Activated CD4-positive, CD25-positive, alpha-beta regulatory T cell treated with anti-CD3 and anti-CD28 coated beads, Interleukin-2, amount 50 U/mL, for 16 hours (primary cell): ENCODE results near the gene DIP2C.

Experiments
- DNase-seq: peaks from one replicate; pipeline ENCODE4 v3.0.0-alpha.2; 2020; ENCODE audit warnings: low read depth, low spot score

DIP2C gene

GRCh38 chr10:676178-676577 lies 13.3 kb downstream of the DIP2C start:
- no peak for DNase-seq

- DNase-seq, result no peak
These were observed 13.9 kb downstream of the DIP2C start for GRCh38 chr10:675532-675931.

GRCh38 chr10:673492-673891 lies 16.0 kb downstream of the DIP2C start:
- DNase-seq, result no peak

DNA sequence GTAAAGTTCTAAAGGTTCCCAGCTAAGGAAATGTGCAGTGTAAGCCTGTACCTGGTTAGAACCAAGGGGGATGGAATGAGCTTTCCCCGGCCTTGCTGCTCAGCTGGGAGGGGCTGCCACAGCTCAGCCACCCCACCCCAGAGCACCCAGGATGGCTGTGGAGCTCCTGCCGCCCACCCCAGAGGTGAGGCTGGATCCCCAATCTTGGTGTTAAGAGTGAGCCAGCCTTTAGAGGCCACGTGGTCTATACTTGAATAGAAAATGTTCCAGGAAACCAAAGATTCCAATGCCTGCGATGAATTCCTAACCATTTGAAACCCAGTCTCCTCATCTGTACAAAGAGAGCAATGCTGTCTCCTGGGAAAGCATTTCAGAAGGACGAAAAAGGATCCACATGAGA lies 16.5 kb downstream of the DIP2C start:
- no peak for DNase-seq

- DNase-seq, result no peak
These were observed 17.3 kb downstream of the DIP2C start for GRCh38 chr10:672203-672602.

DNA sequence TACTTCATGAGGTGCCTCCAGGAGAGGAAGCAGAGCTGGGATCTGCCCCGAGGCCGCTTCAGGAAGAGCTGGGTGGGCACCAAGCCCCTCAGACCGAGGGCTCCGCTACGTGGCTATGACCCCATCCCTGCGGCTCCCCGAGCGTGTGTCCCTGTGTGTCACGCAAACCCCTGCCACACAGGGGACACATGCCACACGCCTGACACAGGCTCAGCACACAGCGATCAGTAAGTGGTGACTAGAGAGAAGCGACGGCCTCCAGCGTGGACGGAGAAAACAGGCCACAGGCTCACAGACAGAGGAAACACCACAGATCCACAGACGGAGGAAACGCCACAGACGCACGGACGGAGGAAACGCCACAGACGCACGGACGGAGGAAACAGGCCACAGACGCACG lies 18.5 kb downstream of the DIP2C start:
- DNase-seq, result no peak

DNA sequence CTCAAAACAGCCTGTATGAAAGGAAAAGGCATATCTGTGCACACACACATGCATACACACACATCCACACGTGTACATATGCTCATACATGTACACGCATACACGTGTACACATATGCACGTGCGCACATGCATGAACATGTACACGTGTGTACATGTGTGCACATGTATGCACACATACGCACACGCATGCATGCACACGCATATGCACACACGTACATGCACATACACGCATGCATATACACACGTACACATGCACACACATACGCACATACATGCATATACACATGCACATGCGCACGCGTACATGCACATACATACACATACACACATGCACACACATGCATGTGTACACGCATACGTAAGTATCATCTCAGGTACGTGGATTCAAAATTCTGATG lies 19.4 kb downstream of the DIP2C start:
- DNase-seq, result no peak

DNA sequence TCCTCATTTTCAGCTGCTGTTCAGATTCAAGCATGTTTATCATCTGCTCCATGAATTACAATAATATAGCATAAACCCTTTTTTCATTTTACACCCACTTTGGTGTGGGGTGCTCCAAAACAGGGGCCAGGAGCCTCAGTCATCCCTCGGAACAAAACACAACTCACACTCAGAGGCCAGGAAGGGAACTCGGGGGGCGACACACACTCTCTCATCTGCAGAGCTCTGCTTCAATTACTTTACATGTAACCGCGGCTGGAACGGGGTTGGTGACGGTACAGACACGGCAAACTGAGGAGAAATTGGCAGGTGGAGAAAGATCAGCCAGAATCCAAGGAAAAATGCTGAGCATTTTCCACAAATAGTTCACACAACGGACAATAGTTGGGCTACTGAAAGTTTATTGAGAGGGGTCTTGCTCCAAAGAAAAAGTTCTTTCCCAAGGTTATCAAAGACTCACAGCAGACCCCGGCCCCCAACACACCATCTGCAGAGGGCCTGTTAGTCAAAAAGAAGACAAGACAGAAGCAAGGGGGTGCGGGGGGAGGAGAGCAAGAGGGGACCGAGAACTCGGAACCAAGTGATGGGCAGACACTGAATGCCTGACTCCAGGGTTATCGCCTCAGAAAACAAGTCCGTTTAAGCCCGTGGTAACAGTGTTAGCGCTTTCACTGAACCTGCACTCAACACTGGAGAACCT lies 20.5 kb downstream of the DIP2C start:
- DNase-seq, result no peak

- DNase-seq, result no peak
These were observed 21.8 kb downstream of the DIP2C start for GRCh38 chr10:667602-668143.

- no peak for DNase-seq
These were observed 22.4 kb downstream of the DIP2C start for GRCh38 chr10:667096-667495.

- no peak for DNase-seq
These were observed 23.0 kb downstream of the DIP2C start for GRCh38 chr10:666237-667012.

DNA sequence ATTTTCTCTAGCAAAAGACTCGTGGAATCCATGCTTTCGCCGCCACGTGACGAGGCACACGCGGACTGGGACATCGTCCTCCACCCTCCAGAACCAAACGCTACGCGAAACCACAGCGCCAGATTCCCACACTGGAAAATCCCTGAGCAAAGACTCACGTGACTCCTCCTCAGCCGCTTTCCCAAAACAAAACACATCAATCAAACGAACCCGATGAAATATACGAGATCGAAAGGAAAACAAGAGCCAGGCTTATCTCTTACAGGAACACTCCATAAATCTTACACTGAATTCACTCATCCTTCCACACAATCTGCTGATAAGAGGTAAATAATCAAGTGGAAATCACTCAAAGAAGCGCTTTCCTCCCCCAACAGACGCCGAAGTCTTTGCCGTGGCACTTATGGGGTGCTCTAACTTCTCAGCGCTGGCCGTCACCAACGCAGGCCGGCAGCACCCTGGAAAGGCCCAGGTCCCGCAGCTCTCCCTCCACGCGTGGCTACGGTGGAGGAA lies 23.8 kb downstream of the DIP2C start:
- DNase-seq, result no peak

GRCh38 chr10:664893-665292 lies 24.6 kb downstream of the DIP2C start:
- no peak for DNase-seq

GRCh38 chr10:664301-664700 lies 25.2 kb downstream of the DIP2C start:
- DNase-seq, result no peak

DNA sequence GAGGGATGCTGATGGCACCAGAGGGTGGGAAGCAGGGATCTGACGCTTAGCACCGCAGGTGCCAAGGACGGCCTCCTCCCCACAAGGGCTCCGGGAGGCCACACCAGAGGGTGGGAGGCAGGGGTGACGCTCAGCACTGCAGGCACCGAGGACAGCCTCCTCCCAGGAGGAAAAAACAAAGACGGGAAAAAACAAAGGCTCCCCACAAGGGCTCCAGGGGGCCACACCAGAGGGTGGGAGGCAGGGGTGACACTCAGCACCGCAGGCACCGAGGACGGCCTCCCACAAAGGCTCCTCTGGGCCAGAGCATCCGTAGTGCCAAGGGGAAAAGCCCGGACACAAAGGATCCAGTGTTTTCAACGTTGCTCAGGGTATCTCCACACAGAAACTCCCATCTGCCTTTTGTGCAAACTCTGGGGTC lies 25.6 kb downstream of the DIP2C start:
- DNase-seq, result no peak

GRCh38 chr10:663466-663751 lies 26.1 kb downstream of the DIP2C start:
- DNase-seq, result no peak

DNA sequence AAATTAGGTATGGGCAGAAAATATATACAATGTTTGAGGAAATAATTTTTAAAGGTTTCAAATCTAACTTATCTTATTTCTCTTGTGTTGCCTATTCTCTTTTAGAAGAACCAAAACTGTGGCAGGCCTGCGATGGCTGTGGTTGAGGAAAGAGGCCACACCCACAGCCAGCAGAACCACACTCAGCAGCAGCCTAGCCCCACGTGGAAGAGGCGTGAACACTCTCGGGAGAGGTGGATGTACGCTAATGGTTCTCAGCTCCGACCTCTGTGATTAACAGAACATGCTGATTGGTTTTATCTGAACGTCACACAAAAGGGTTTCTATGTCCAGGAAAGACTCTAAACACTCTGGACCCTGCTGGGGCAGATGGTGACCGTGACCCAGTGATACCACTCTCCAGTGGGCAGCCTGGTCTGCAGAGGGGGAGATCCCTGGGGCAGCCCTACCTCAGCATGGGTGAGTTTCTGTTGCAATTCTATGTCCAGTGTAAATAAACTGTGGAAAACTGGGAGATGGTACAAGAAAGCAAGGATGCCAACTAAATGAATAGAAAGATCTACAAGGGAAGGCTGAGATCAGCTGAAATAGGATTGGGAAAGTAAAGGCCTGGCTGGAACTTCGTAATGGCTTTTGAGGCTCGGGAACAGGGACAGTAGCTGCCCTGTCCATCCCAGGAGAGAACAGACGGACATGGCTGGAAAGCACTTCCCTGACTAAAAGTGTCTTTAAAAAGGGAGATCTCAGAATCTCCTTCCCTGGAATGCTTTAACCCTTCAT lies 26.6 kb downstream of the DIP2C start:
- no peak for DNase-seq

GRCh38 chr10:662223-662605 lies 27.3 kb downstream of the DIP2C start:
- DNase-seq, result no peak

- DNase-seq, result no peak
These were observed 27.8 kb downstream of the DIP2C start for GRCh38 chr10:661597-662222.

GRCh38 chr10:660970-661596 lies 28.4 kb downstream of the DIP2C start:
- DNase-seq, result no peak

DNA sequence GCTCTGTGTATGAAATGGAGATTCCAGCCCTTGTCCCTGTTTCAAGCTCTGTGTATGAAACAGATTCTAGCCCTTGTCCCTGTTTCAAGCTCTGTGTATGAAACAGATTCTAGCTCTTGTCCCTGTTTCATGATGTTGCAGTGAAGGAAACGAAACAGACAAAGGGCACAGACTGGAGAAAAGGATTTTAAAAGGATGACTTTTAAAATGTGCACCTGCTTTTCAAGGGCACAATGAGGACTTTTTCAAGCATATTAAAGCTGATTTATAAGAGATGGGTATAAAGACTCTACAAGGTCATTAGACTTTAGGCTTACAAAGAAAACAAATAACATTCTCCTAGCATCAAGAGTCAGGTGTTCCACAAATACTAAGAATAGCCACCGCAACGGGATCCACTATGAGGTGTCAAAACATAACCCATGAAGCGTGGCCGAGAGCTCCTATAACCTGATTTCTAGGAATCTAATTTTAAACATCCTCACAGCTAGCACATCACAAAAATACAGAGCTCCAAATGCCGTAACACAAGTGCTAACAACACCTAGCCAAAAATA lies 29.0 kb downstream of the DIP2C start:
- DNase-seq, result no peak
